MCF 10A (cell line): Measurements from ENCODE around the gene YRDC. TPM values are rescaled to one million over a fixed set of nuclear protein-coding genes. Genes with fewer than 3 reads are reported as not detected.

ENCODE experiments used
- BruUV-seq: library from RNA; stranded (reverse); fragments of 400-500 nt; replicated peaks from 2 replicates; lab custom pipeline; 2021; lab: Mats Ljungman, UMichigan
- CTCF ChIA-PET: fragments of 300-600 bp; sonication (Branson Sonifier 250); formaldehyde crosslinking; extraction: SDS; loops from one replicate; lab custom pipeline; 2021; ENCODE audit warnings: antibody characterized with exemption, inconsistent platforms; lab: Yijun Ruan, JAX
- POLR2A ChIA-PET: fragments of 300-600, 350-650 bp; sonication (Branson Sonifier 250); formaldehyde crosslinking; extraction: SDS; loops from one replicate; lab custom pipeline; 2020; ENCODE audit warnings: antibody characterized with exemption, inconsistent platforms; lab: Yijun Ruan, JAX
- DNase-seq: peaks from one replicate; pipeline ENCODE4 v3.0.0-alpha.2; 2018; ENCODE audit not compliant: unreplicated experiment
- H3K27ac Mint-ChIP-seq: one replicate; pipeline ENCODE4 v1.8.0; 2022; ENCODE audit warnings: mild to moderate bottlenecking, low read depth, mixed read lengths; ENCODE audit not compliant: unreplicated experiment
- H3K27me3 Mint-ChIP-seq: one replicate; pipeline ENCODE4 v1.8.0; 2022; ENCODE audit warnings: mixed read lengths; ENCODE audit not compliant: insufficient read depth, unreplicated experiment
- H3K36me3 Mint-ChIP-seq: one replicate; pipeline ENCODE4 v1.8.0; 2022; ENCODE audit warnings: mild to moderate bottlenecking, moderate library complexity, mixed read lengths; ENCODE audit not compliant: insufficient read depth, unreplicated experiment
- H3K4me1 Mint-ChIP-seq: one replicate; pipeline ENCODE4 v1.8.0; 2022; ENCODE audit warnings: mixed read lengths; ENCODE audit not compliant: insufficient read depth, unreplicated experiment
- H3K4me3 Mint-ChIP-seq: one replicate; pipeline ENCODE4 v1.8.0; 2022; ENCODE audit warnings: mild to moderate bottlenecking, moderate library complexity, mixed read lengths; ENCODE audit not compliant: unreplicated experiment
- H3K9me3 Mint-ChIP-seq: one replicate; pipeline ENCODE4 v1.8.0; 2022; ENCODE audit warnings: mixed read lengths; ENCODE audit not compliant: unreplicated experiment
- intact Hi-C: fragments of 100-400 bp; cut with micrococcal nuclease; formaldehyde crosslinking; loops from 2 replicates; pipeline ENCODE4 v1.14.1; 2022
- total RNA-seq: library from RNA; stranded (reverse); gene quantifications from 2 replicates; pipeline ENCODE4 v1.2.3, GENCODE V29; 2022
- TF ChIP-seq, protein P1 (sequence below): fragments of 200-600 bp; IDR thresholded peaks from one replicate; pipeline ENCODE4 v1.8.0; 2022; ENCODE audit warnings: antibody characterized with exemption, mild to moderate bottlenecking; ENCODE audit not compliant: unreplicated experiment

YRDC gene
- total RNA-seq, 1 experiment from 2014 or later: 41.5 TPM

DNA sequence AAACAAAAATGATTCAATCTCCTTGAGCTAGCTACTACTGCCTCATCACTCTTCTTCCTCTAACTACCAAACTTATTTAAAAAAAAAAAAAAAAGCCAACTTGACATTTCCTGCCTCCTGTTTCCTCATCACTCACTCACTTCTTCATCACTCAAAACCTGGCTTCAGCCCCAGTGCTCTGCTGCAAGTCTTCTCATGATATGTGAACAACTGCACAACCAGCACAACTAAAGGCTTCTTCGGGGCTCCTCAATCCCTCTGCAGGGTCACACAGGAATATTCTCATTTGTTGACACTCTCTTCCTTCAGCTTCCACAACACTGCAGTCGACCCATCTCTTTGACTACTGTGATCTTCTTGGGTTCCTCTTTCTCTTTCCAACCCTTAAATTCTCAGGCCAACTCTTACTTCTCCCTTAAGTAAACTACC is 43.8 kb upstream of the YRDC start:
- BruUV-seq: no TSS peak
- intact Hi-C loops: no loop called here
- no peaks in the 10 kb centered on the region for H3K27me3 Mint-ChIP-seq
- DNase-seq: peak; percentile 31
- TF ChIP-seq, protein P1, sequence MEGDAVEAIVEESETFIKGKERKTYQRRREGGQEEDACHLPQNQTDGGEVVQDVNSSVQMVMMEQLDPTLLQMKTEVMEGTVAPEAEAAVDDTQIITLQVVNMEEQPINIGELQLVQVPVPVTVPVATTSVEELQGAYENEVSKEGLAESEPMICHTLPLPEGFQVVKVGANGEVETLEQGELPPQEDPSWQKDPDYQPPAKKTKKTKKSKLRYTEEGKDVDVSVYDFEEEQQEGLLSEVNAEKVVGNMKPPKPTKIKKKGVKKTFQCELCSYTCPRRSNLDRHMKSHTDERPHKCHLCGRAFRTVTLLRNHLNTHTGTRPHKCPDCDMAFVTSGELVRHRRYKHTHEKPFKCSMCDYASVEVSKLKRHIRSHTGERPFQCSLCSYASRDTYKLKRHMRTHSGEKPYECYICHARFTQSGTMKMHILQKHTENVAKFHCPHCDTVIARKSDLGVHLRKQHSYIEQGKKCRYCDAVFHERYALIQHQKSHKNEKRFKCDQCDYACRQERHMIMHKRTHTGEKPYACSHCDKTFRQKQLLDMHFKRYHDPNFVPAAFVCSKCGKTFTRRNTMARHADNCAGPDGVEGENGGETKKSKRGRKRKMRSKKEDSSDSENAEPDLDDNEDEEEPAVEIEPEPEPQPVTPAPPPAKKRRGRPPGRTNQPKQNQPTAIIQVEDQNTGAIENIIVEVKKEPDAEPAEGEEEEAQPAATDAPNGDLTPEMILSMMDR: no peak
- peaks cover 6% of the 10 kb centered on the region for H3K4me1 Mint-ChIP-seq
- ChIA-PET POLR2A (interaction anchor here (0.9 to 2.8 kb wide), 6 partner anchors 8 to 161 kb away, joined by 3 to 25 read pairs (median 6); partner anchors contain the start of genes C1orf122, CDCA8, MTF1 and YRDC), CTCF (interaction anchor here (1.5 to 3.6 kb wide), 3 partner anchors 9 to 21 kb away, joined by 3 to 26 read pairs (median 6); partner anchors contain the start of gene MTF1)
- H3K27ac Mint-ChIP-seq: no peak overlapping the region
- H3K4me3 Mint-ChIP-seq: no peak overlapping the region
- no peaks in the 10 kb centered on the region for H3K9me3 Mint-ChIP-seq
- H3K36me3 Mint-ChIP-seq: peaks cover 42% of the 10 kb centered on the region

DNA sequence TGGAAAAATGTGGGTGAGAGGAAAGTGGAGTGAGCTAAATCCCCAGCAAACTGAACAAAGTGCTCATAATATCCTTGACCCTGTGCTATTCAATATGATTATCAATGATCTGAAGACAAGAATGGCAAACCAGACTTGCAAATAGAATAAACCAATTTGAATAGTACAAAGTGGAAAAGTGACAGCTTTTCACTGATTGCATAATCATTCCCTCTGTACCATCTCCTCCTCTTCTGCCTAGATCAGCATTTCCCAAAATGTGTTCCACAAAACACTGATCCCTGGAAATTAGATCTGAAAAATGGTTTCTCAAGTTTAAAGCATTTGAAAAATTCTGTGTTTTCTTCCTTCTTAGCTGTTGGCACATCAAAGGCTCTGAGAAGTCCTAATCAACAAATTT is 43.3 kb upstream of the YRDC start:
- no peaks in the 10 kb centered on the region for H3K9me3 Mint-ChIP-seq
- POLR2A ChIA-PET: interaction anchor here (0.7 to 2.8 kb wide), 10 partner anchors 8 to 168 kb away, joined by 3 to 25 read pairs (median 4); partner anchors contain the start of genes C1orf122, CDCA8, MTF1 and YRDC
- no TSS peak for BruUV-seq
- CTCF ChIA-PET: interaction anchor here (1.5 to 3.6 kb wide), 3 partner anchors 9 to 22 kb away, joined by 3 to 26 read pairs (median 6); partner anchors contain the start of gene MTF1
- DNase-seq: no peak
- no peak overlapping the region for H3K4me3 Mint-ChIP-seq
- TF ChIP-seq, protein P1: no peak
- H3K4me1 Mint-ChIP-seq: peaks cover 11% of the 10 kb centered on the region
- no peak overlapping the region for H3K27ac Mint-ChIP-seq
- H3K27me3 Mint-ChIP-seq: no peaks in the 10 kb centered on the region
- intact Hi-C loops: no loop called here
- peaks cover 42% of the 10 kb centered on the region for H3K36me3 Mint-ChIP-seq

DNA sequence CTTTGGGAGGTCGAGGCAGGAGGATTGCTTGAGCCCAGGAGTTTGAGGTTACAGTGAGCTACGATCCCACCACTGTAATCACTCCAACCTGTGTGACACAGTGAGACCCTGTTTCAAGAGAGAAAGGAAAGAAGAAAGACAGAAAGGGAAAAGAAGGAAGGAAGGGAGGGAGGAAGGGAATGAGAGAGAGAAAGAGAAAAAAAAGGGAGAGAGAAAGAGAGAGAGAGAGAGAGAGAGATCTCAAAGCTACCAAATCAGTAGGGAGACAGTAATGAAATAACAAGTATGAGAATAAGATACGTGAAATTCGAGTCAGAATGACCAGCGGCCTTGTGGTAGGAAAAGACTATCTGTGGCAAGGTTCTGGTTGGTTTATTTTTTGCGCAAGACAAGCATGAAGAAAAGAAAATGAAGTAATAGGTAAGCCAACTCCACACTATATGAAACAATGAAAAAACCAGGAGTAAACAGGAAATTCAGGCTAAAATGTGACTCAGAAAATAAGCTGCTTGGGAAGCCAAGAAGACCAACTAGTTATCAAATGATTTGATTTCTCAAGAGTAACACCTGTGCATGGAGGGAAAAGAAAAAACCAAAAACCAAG is 42.4 kb upstream of the YRDC start:
- H3K36me3 Mint-ChIP-seq: peaks cover 40% of the 10 kb centered on the region
- H3K27ac Mint-ChIP-seq: no peak overlapping the region
- no peak overlapping the region for H3K4me3 Mint-ChIP-seq
- H3K27me3 Mint-ChIP-seq: no peaks in the 10 kb centered on the region
- intact Hi-C loops: no loop called here
- no TSS peak for BruUV-seq
- POLR2A ChIA-PET: interaction anchor here (0.7 to 2.8 kb wide), 9 partner anchors 9 to 167 kb away, joined by 3 to 25 read pairs (median 4); partner anchors contain the start of genes C1orf122, CDCA8, MTF1 and YRDC
- H3K9me3 Mint-ChIP-seq: no peaks in the 10 kb centered on the region
- CTCF ChIA-PET: interaction anchor here (0.6 to 3.6 kb wide), 4 partner anchors 8 to 166 kb away, joined by 3 to 26 read pairs (median 3); partner anchors contain the start of gene MTF1
- TF ChIP-seq, protein P1: no peak
- peak; percentile 81 for DNase-seq
- H3K4me1 Mint-ChIP-seq: peaks cover 18% of the 10 kb centered on the region

DNA sequence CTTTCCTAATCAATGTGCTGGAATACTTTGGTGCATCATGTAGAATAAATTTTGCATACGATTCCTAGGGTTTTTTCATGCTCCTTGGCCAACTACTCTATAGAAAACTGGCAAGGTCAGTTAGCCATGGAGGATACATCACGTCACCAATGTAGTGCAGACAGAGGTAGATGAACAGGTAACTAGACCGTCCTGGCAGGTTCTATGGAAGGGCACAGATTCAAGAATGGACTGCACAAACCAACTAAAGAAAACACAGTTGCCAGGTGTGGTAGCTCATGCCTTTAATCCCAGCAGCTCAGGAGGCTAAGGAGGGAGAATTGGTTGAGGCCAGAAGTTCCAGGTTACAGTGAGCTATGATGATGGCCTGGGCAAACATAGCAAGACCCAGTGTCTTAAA is 41.5 kb upstream of the YRDC start:
- BruUV-seq: no TSS peak
- POLR2A ChIA-PET: interaction anchor here (1.7 to 2.8 kb wide), 2 partner anchors 10 to 12 kb away, joined by 9 to 25 read pairs; partner anchors contain the start of gene MTF1
- Mint-ChIP-seq H3K36me3 (peaks cover 37% of the 10 kb centered on the region), H3K4me1 (peaks cover 28% of the 10 kb centered on the region), H3K9me3 (no peaks in the 10 kb centered on the region), H3K27me3 (no peaks in the 10 kb centered on the region), H3K27ac (no peak overlapping the region), H3K4me3 (no peak overlapping the region)
- CTCF ChIA-PET: interaction anchor here (0.7 to 3.6 kb wide), 2 partner anchors 11 to 1025 kb away, joined by 3 to 26 read pairs; partner anchors contain the start of gene MTF1
- no peak for DNase-seq
- intact Hi-C loops: no loop called here
- TF ChIP-seq, protein P1: no peak
